Astrocyte of the cerebellum (primary cell): ENCODE data around the gene ABLIM2.

Experiments
- DNase-seq: peaks from one replicate; pipeline ENCODE4 v3.0.0-alpha.2; 2011; ENCODE audit warnings: low read depth
- H3K4me3 ChIP-seq: 2 replicates; pipeline ENCODE4 v1.5.1; 2011; ENCODE audit warnings: mild to moderate bottlenecking, low read depth, low read length, moderate library complexity
- in situ Hi-C: cut with HindIII; loops from 2 replicates; pipeline ENCODE4 v1.10.0; 2017; ENCODE audit warnings: low sequenced_read_pairs
- TF ChIP-seq, protein P1 (sequence below): IDR thresholded peaks from 2 replicates; pipeline ENCODE4 v1.5.1; 2012; ENCODE audit warnings: low read length, low read depth, moderate library complexity, mild to moderate bottlenecking; ENCODE audit errors: missing control alignments

ABLIM2 gene

GRCh38 chr4:8029689-8030088 is 128.9 kb downstream of the ABLIM2 start:
- in situ Hi-C loops: no loop called here
- TF ChIP-seq, protein P1, sequence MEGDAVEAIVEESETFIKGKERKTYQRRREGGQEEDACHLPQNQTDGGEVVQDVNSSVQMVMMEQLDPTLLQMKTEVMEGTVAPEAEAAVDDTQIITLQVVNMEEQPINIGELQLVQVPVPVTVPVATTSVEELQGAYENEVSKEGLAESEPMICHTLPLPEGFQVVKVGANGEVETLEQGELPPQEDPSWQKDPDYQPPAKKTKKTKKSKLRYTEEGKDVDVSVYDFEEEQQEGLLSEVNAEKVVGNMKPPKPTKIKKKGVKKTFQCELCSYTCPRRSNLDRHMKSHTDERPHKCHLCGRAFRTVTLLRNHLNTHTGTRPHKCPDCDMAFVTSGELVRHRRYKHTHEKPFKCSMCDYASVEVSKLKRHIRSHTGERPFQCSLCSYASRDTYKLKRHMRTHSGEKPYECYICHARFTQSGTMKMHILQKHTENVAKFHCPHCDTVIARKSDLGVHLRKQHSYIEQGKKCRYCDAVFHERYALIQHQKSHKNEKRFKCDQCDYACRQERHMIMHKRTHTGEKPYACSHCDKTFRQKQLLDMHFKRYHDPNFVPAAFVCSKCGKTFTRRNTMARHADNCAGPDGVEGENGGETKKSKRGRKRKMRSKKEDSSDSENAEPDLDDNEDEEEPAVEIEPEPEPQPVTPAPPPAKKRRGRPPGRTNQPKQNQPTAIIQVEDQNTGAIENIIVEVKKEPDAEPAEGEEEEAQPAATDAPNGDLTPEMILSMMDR: no peak
- H3K4me3 ChIP-seq: no peak overlapping the region
- no peak for DNase-seq

- no peak for DNase-seq
- no peak overlapping the region for H3K4me3 ChIP-seq
- in situ Hi-C loops: no loop called here
- TF ChIP-seq, protein P1: no peak
These were observed 129.6 kb downstream of the ABLIM2 start for GRCh38 chr4:8028884-8029568.

- DNase-seq: no peak
- in situ Hi-C loops: no loop called here
- TF ChIP-seq, protein P1: no peak
- H3K4me3 ChIP-seq: no peak overlapping the region
These were observed 130.2 kb downstream of the ABLIM2 start for GRCh38 chr4:8028368-8028767.

DNA sequence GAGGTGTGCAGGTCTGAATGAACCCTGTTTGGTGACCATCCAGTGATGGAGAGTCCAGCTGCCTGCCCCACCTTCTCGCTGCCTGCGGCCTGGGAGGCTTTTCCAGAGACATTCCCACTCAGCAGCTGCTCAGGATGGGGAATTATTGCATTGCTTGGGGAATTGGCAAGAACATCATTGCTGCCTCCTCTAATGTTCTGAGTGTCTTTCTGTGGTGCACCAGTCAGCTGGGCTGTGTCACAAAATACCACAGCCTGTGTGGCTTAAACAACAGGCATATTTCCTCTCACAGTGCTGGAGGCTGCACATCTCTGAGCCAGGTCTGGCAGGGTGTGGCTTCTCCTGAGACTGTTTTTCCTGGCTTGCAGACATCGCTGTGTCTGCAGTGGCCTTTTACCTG is 132.2 kb downstream of the ABLIM2 start:
- DNase-seq: no peak
- TF ChIP-seq, protein P1: no peak
- in situ Hi-C loops: no loop called here

DNA sequence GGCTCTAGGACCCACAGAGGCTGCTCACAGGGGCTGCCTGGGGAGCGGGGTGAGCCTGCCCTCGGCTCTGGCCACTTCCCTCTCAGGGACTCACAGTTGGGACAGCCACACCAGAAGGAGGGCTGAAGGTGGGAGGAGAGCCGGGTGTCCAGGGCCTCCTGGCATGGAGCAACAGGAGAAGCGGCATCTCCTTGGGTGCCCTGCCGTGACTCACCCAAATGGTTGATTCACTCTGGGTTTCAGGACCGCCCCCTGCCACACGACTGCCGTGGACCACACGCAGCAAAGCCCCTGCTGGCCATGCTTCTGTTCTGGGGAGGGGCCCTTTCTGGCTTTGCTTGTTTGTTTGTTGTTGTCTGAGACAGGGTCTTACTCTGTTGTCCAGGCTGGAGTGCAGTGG is 132.9 kb downstream of the ABLIM2 start:
- in situ Hi-C loops: no loop called here
- H3K4me3 ChIP-seq: no peak overlapping the region
- no peak for DNase-seq
- TF ChIP-seq, protein P1: no peak

More for the DNA sequence above, 132.2 kb downstream of the ABLIM2 start:
- H3K4me3 ChIP-seq: no peak overlapping the region

DNA sequence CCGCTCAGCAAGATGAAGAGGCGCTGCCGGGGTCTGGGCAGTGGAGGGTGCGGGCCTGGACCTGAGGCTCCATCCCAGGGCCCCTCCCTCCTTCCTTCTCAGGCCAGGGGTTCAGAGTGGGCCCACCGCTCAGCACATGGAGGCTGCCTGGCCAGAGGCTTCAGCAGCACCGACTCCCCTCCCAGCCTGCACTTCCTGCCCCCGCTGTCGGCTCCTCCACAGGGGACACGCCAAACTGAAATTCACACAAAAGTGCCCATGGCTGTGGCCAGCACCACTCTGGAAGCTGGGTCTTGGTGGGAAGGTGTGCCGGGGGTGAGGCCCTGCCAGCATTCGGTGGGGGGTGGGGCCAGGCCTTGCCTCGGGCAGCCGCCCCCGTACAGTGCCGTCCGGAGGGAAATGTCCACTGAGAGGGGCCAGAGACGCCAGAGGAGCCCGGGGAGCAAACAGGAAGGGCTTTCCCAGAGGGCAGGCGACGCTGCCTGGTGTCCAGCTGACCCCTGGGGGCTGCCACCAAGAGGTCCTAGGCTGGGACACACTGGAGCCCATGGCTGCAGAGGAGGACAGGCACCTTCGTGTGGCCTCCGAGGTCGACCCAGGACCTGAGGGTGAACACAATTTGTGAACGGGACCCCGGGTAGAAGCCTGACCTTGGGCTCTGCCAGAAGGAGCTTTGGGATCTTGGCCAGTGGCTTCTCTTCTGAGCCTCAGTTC is 134.4 kb downstream of the ABLIM2 start:
- DNase-seq: no peak
- in situ Hi-C loops: no loop called here
- no peak overlapping the region for H3K4me3 ChIP-seq
- TF ChIP-seq, protein P1: no peak
